Left hindlimb (tissue), 1 donor: ENCODE data around the gene TRAPPC3L.
A peak's percentile ranks its signal among the peaks of the same experiment; 100 is the strongest.

Source experiments
- DNase-seq: peaks from one replicate; pipeline ENCODE4 v3.0.0-alpha.2; 2018

Gene TRAPPC3L

GRCh38 chr6:116461932-116462885 lies 83.3 kb downstream of the TRAPPC3L start:
- DNase-seq = peak; percentile 74

GRCh38 chr6:116461331-116461931 lies 84.1 kb downstream of the TRAPPC3L start, which contains the start of gene CALHM6:
CALHM6 (plus strand) TSS chr6:116461375; CDS start chr6:116461930, 555 bp downstream.
- DNase-seq = no peak

- DNase-seq = no peak
Measured at GRCh38 chr6:116459927-116460326, 85.6 kb downstream of the TRAPPC3L start.

- DNase-seq = no peak
Measured at GRCh38 chr6:116458264-116458663, 87.2 kb downstream of the TRAPPC3L start.

- DNase-seq = no peak
Measured at GRCh38 chr6:116456927-116457326, 88.6 kb downstream of the TRAPPC3L start.

GRCh38 chr6:116456106-116456505 lies 89.4 kb downstream of the TRAPPC3L start:
- DNase-seq = no peak

- no peak for DNase-seq
Measured at GRCh38 chr6:116452531-116452930, 93.0 kb downstream of the TRAPPC3L start.

- no peak for DNase-seq
Measured at GRCh38 chr6:116451916-116452315, 93.6 kb downstream of the TRAPPC3L start.

GRCh38 chr6:116450769-116451740 lies 94.4 kb downstream of the TRAPPC3L start:
- no peak for DNase-seq

- no peak for DNase-seq
Measured at GRCh38 chr6:116450185-116450710, 95.2 kb downstream of the TRAPPC3L start.

GRCh38 chr6:116449565-116449964 lies 95.9 kb downstream of the TRAPPC3L start:
- DNase-seq = no peak

GRCh38 chr6:116447496-116448011 lies 97.9 kb downstream of the TRAPPC3L start:
- DNase-seq = no peak

GRCh38 chr6:116447052-116447451 lies 98.4 kb downstream of the TRAPPC3L start:
- DNase-seq = no peak

GRCh38 chr6:116446399-116446798 lies 99.1 kb downstream of the TRAPPC3L start:
- no peak for DNase-seq

- DNase-seq = no peak
Measured at GRCh38 chr6:116445102-116445501, 100.4 kb downstream of the TRAPPC3L start.
